Activated CD8-positive, alpha-beta memory T cell treated with anti-CD3 and anti-CD28 coated beads, Interleukin-2, amount 10 ng/mL, durations not matched to agents 7 days and 5 days (primary cell): ENCODE data around the gene ANO10. TPM values are rescaled to one million over a fixed set of nuclear protein-coding genes. Genes with fewer than 3 reads are reported as not detected.

Source experiments
- ATAC-seq: fragments of 150-1000 bp; cut with Tn5 transposase; one replicate; pipeline ENCODE4 v1.10.0; 2021; ENCODE audit warnings: moderate library complexity
- CTCF ChIA-PET: fragments of 350-600 bp; sonication (Branson Sonifier 250); formaldehyde crosslinking; loops from one replicate; lab custom pipeline; 2021; ENCODE audit warnings: antibody characterized with exemption; lab: Charles Lee
- DNase-seq: peaks from one replicate; pipeline ENCODE4 v3.0.0-alpha.2; 2020
- H3K27ac Mint-ChIP-seq: one replicate; pipeline ENCODE4 v1.8.0; 2021; ENCODE audit warnings: mild to moderate bottlenecking, mixed read lengths
- H3K27me3 Mint-ChIP-seq: one replicate; pipeline ENCODE4 v1.8.0; 2021; ENCODE audit warnings: mixed read lengths
- H3K36me3 Mint-ChIP-seq: one replicate; pipeline ENCODE4 v1.8.0; 2021; ENCODE audit warnings: mild to moderate bottlenecking, mixed read lengths
- H3K4me1 Mint-ChIP-seq: one replicate; pipeline ENCODE4 v1.8.0; 2021; ENCODE audit warnings: mixed read lengths
- H3K4me3 Mint-ChIP-seq: one replicate; pipeline ENCODE4 v1.8.0; 2021; ENCODE audit warnings: mild to moderate bottlenecking, moderate library complexity, mixed read lengths
- H3K9me3 Mint-ChIP-seq: one replicate; pipeline ENCODE4 v1.8.0; 2022; ENCODE audit warnings: low read depth, mixed read lengths
- total RNA-seq, 2 experiments: library from RNA; stranded (reverse); gene quantifications; one replicate each; pipeline ENCODE4 v1.2.3, GENCODE V29; 2021

The ANO10 gene
- total RNA-seq, 2 experiments from 2014 or later: 10.7 to 13.1 TPM

DNA sequence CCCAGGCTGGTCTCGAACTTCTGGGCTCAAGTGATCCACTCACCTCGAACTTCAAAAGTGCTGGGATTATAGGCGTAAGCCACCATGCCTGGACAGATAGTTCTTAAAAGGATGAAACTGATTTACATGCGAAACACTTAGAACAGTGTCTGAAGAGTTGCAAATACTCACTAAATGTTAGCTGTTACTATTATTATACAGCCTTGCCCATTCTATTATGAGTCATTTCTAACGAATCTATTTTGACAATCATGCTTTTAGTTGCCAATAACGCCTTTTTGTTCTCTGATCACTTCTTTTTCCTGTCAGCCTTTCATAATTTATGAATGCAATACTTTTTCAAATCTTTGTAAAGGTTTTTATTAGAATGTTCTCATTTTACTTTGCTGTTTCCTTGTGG, 222.8 kb downstream of the ANO10 start:
- DNase-seq (no peak), ATAC-seq (no peak)
- Mint-ChIP-seq H3K9me3 (no peaks in the 10 kb centered on the region), H3K4me1 (no peaks in the 10 kb centered on the region), H3K27ac (no peak overlapping the region), H3K4me3 (no peak overlapping the region), H3K27me3 (no peaks in the 10 kb centered on the region), H3K36me3 (no peaks in the 10 kb centered on the region)
- CTCF ChIA-PET: no interaction called here

DNA sequence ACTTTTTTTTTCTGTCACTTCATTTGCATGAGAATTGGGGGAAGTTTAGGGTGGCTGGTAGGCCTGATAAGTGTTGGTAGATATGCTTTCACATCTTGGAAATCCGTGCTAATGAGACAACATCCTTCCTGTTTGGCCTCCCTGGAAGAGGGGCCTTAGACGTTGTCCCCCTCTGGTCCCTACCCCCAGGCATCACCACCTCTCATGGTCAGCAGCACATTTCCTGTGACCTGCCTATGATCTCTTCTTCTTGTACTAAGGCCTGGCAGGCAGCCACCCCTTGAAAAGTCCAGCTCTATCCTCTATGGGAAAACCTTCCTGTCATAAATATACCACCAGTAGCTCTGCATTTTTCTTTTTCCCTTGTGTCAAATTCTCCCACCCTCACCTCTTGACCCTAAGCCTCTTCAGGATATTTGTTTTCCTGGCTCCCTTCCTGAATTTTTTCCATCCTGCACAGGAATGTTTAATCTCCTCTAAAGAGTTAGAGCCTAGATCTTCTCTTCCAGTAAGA, 227.7 kb downstream of the ANO10 start:
- ATAC-seq (no peak), DNase-seq (no peak)
- CTCF ChIA-PET: no interaction called here
- Mint-ChIP-seq H3K4me1 (peaks cover 18% of the 10 kb centered on the region), H3K4me3 (no peak overlapping the region), H3K27ac (no peak overlapping the region), H3K27me3 (no peaks in the 10 kb centered on the region), H3K9me3 (no peaks in the 10 kb centered on the region), H3K36me3 (peaks cover 6% of the 10 kb centered on the region)

DNA sequence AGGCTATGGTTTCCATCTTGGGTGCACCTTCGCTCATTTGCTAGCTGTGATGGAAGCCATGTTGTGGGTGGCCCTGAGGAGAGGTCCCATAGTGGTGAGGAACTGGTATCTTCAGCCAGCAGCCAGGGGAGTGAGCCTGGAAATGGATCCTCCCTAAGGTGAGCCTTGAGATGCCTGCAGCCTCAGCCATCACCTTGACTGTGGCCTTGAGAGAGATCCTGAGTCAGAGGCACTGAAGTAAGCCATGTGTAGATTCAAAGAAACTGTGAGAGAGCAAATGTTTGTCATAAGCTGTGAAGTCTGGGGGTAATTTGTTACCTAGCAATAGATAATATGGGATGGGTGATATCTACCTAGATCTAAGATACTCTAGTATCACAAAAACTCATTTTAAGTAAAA, 230.2 kb downstream of the ANO10 start:
- Mint-ChIP-seq H3K4me1 (peaks cover 30% of the 10 kb centered on the region), H3K36me3 (peaks cover 6% of the 10 kb centered on the region), H3K27me3 (no peaks in the 10 kb centered on the region), H3K27ac (no peak overlapping the region), H3K4me3 (no peak overlapping the region), H3K9me3 (no peaks in the 10 kb centered on the region)
- CTCF ChIA-PET: interaction anchor here (1.0 kb wide), 2 partner anchors 45 to 229 kb away, joined by 3 read pairs; no protein-coding TSS in a partner anchor
- DNase-seq (no peak), ATAC-seq (no peak)

DNA sequence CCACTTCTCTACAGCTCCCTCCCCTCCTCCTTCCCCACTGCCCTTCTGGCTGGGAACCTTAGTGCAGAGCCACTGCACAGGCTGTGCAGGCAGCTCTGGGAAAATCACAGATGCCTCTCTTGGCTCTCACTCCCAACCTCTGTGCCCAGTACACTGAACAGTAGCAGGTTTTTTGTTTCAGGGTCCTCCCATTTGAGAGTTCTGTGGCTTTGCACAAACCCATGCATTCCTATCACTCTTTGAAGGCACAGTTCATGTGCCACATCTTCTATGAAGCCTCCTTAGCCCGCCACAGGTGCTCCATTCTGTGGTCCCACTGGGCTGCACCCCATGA, 231.6 kb downstream of the ANO10 start:
- H3K9me3 Mint-ChIP-seq: no peaks in the 10 kb centered on the region
- H3K4me3 Mint-ChIP-seq: peak overlapping the region; percentile 37
- DNase-seq (no peak), ATAC-seq (no peak)
- peaks cover 30% of the 10 kb centered on the region for H3K4me1 Mint-ChIP-seq
- H3K27ac Mint-ChIP-seq: peak overlapping the region; percentile 93
- H3K36me3 Mint-ChIP-seq: peaks cover 6% of the 10 kb centered on the region
- CTCF ChIA-PET: interaction anchor here (1.6 to 2.1 kb wide), 2 partner anchors 228 to 428 kb away, joined by 4 to 10 read pairs; no protein-coding TSS in a partner anchor
- no peaks in the 10 kb centered on the region for H3K27me3 Mint-ChIP-seq

DNA sequence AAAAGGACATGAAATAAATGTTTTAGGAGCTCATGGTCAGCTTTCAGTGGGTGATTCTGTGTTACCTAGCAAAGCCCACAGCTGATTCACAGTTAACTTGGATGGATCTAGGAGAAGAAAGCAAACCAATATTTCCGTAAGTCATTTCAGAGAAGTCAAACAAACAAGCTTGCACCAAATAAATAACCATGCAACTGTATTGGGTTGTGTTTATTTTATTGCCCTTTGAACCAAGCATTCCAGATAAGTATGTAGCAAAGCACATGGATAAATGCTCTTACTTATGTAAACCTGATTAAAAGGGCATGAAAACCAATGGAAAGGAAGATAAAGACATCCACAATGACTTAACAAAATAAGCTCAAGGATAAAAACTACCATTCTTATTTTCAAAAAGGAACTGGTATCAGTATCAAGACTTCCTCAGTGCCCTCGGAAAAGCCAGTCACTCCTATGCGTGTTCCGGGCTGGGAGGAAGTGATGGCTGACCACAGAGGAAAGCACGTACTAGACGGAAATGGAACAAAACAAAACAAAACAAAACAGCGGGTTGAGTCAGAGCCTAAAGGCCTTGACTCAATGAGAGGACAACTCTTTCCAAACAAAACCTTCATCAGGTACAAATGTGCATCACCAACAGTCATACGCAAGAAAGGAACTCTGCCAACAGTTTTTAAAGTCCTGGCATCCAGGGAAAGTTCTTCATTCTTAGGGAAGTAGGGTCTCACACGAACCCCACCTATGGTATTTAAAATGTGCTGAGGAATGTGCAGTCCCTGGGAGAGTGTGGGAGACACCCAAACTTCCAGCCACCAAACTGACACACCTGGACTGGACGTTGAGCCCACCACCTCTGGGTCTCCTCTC, 232.2 kb downstream of the ANO10 start:
- DNase-seq (peak; percentile 90), ATAC-seq (peak; percentile 95)
- Mint-ChIP-seq H3K4me1 (peaks cover 30% of the 10 kb centered on the region), H3K36me3 (peaks cover 6% of the 10 kb centered on the region), H3K27ac (peak overlapping the region; percentile 93), H3K27me3 (no peaks in the 10 kb centered on the region), H3K9me3 (no peaks in the 10 kb centered on the region), H3K4me3 (peak overlapping the region; percentile 37)
- CTCF ChIA-PET: interaction anchor here (1.1 to 2.4 kb wide), 10 partner anchors 10 to 428 kb away, joined by 3 to 15 read pairs (median 4); no protein-coding TSS in a partner anchor

DNA sequence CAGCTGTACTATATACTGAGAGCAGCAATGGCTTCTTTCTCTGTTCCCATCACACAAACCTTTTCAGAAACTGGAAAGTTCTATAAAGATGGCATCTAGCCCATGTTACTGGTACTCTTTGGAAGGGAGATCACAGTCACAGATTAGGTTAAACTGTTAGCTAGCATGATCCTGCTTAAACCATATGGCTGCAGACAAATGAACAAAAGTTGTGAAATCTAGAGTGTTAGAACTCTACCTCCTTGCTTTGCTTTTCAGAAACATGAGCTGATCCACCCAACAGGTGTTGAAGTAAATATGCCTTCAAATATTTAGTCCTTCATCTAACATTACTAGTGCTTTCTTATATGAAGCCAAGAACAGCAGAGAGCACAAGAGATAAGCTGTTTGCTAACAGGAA, 232.9 kb downstream of the ANO10 start:
- peaks cover 7% of the 10 kb centered on the region for H3K36me3 Mint-ChIP-seq
- DNase-seq: no peak
- no peak overlapping the region for H3K4me3 Mint-ChIP-seq
- no peaks in the 10 kb centered on the region for H3K27me3 Mint-ChIP-seq
- ATAC-seq: no peak
- H3K27ac Mint-ChIP-seq: peak overlapping the region; percentile 93
- no peaks in the 10 kb centered on the region for H3K9me3 Mint-ChIP-seq
- H3K4me1 Mint-ChIP-seq: peaks cover 30% of the 10 kb centered on the region
- CTCF ChIA-PET: interaction anchor here (0.6 to 2.4 kb wide), 11 partner anchors 9 to 427 kb away, joined by 3 to 15 read pairs (median 4); no protein-coding TSS in a partner anchor

DNA sequence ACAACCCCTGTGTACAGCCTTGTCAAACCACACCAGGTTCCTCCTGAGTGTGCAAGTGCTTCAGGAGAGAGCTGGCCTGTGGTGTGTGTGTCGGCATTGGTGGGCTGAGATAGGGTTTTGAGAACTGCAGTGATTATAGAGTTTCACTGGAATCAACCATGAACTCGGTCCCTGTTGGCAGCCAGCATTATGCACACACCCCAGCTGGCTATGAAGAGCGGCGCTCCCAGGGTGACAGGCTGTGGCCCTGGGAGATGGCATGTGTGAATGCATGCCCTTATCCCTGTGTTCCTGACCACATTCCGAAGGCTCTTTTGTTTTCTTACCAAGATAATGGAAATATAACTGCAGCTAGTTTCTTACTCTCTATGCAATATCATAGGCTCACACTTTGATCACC, 233.6 kb downstream of the ANO10 start:
- peaks cover 30% of the 10 kb centered on the region for H3K4me1 Mint-ChIP-seq
- H3K36me3 Mint-ChIP-seq: peaks cover 6% of the 10 kb centered on the region
- CTCF ChIA-PET: interaction anchor here (0.6 to 2.4 kb wide), 3 partner anchors 9 to 81 kb away, joined by 3 to 15 read pairs (median 5); no protein-coding TSS in a partner anchor
- no peak overlapping the region for H3K4me3 Mint-ChIP-seq
- ATAC-seq (no peak), DNase-seq (no peak)
- H3K27ac Mint-ChIP-seq: no peak overlapping the region
- H3K27me3 Mint-ChIP-seq: no peaks in the 10 kb centered on the region
- H3K9me3 Mint-ChIP-seq: no peaks in the 10 kb centered on the region

DNA sequence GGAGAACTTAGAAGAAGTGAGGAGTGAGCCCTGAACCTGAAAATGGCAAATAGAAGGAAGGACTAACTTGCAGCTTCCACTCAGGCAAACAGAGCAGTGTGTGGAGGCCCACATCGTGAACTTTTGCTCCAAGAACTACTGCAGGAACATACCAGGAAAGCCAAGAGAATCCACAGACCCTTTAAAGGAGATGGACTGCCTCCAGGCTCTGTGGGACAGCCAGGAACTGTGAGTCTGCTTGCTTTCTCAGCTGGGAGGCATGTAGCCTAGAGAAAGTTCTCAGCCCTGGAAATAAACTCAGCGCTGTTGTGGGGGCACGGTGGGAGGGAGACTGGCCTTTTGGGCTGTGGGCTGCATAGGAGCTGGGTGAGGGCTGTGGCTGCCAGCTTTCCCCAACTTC, 242.5 kb downstream of the ANO10 start:
- CTCF ChIA-PET: interaction anchor here (1.7 to 7.6 kb wide), 4 partner anchors 10 to 218 kb away, joined by 5 to 62 read pairs (median 14); no protein-coding TSS in a partner anchor
- Mint-ChIP-seq H3K4me3 (no peak overlapping the region), H3K27ac (no peak overlapping the region)

DNA sequence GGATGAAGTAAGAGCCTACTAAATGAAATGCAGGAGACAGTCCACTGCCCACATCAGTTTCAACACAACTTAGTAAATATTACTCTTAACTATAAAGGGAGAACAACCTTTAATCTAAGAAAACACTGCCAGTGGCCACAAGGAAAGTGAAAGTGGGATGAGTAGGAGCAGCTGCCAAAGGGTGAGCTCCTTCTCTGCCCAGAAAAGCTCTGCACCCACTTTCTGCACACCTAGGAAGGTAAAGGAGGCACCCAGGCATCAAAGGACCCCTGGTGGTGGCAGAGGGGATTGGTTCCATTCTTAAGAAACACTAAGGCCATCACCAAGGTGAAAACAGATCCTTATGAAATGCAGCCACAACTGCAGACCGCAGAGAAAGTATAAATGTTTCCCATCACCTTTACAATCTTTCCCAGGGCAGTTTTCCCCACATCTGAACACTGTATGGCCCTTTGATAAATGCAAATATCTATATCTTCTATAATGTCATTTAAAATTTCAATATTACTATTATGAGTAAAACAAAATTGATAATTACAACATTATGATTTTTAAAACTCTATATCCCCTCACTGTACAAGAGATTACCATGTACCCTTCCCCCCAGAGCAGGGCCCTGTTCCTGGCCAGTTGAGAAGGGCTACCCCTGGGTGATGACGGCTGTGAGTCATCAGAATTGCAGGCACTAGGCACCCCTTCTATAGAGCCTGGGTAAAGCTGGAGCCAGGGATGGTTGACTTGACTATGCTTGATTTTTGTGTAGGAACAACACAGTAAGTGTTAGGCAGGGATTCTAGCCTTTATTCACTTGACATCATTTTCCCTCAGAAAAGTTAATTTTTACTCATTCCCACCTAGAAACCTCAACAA, 243.5 kb downstream of the ANO10 start:
- CTCF ChIA-PET: interaction anchor here (0.6 to 7.6 kb wide), 20 partner anchors 11 to 417 kb away, joined by 3 to 62 read pairs (median 3); partner anchors contain the start of gene ANO10
- ATAC-seq (peak; percentile 94), DNase-seq (peak; percentile 80)
- Mint-ChIP-seq H3K27me3 (no peaks in the 10 kb centered on the region), H3K4me3 (no peak overlapping the region), H3K27ac (peak overlapping the region; percentile 18), H3K9me3 (peaks cover 3% of the 10 kb centered on the region), H3K4me1 (peaks cover 11% of the 10 kb centered on the region), H3K36me3 (peaks cover 2% of the 10 kb centered on the region)

More for the DNA sequence above, 242.5 kb downstream of the ANO10 start:
- ATAC-seq: no peak
- DNase-seq: no peak
- H3K36me3 Mint-ChIP-seq: peaks cover 3% of the 10 kb centered on the region
- H3K9me3 Mint-ChIP-seq: peaks cover 3% of the 10 kb centered on the region
- H3K4me1 Mint-ChIP-seq: peaks cover 11% of the 10 kb centered on the region
- no peaks in the 10 kb centered on the region for H3K27me3 Mint-ChIP-seq

DNA sequence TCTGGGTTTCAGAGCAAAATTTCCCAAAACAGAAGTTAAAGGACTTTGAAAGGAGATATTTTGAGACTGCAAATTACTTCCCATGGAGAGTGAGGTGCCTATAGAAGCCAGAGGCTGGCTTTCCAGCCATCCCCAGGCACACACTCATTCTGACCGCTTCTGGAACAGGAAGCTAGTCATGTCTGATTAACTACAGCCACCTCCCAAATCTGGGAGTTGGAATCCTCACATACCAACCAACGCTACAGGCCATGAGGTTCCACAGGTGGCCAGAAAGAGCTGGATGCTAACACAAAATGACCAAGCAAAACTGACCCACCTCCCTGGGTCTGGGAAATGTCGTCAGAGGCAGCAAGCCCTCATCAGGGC, 248.3 kb downstream of the ANO10 start:
- CTCF ChIA-PET: interaction anchor here (1.0 to 1.6 kb wide), 2 partner anchors 28 to 211 kb away, joined by 4 read pairs; no protein-coding TSS in a partner anchor
- H3K27me3 Mint-ChIP-seq: no peaks in the 10 kb centered on the region
- H3K27ac Mint-ChIP-seq: no peak overlapping the region
- DNase-seq: no peak
- ATAC-seq: no peak
- H3K36me3 Mint-ChIP-seq: no peaks in the 10 kb centered on the region
- peaks cover 10% of the 10 kb centered on the region for H3K4me1 Mint-ChIP-seq
- H3K4me3 Mint-ChIP-seq: no peak overlapping the region
- no peaks in the 10 kb centered on the region for H3K9me3 Mint-ChIP-seq

DNA sequence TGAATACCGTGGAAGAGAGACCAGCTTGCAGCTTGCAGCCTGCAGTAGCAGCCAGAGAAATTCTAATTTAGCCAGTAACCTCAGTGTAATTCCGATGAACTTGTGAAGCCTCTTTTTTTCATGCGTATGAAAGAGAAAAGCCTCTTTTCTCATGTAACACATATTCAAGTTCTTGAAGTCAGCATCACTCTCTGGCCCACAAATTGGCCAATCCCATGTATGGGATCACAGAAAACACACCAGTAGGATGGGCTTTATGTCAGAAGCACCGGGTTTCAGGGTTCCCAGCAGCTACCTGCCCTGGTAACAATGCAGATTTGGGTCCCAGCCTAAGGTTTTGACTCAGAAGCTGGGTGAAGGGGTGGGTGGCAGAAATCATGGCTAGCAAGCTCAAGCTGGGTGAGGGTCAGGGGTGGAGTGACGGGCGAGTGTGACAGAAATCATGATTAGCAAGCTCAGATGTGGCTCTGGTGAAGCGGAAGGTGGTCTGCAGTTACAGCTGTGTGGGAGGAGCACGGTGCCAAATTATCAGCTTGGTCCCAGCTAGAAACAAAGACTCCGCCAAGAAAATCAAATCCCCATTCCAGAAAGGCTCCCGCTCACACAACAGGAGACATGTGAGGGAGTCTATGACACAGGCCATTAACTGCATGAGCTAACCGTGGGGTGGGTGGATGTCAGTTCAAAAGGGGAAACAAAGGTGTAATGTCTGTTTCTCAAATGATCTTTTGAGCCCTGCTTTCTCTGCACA, 248.8 kb downstream of the ANO10 start:
- CTCF ChIA-PET: interaction anchor here (1.0 to 1.6 kb wide), 2 partner anchors 28 to 211 kb away, joined by 4 read pairs; no protein-coding TSS in a partner anchor
- Mint-ChIP-seq H3K4me3 (no peak overlapping the region), H3K36me3 (no peaks in the 10 kb centered on the region), H3K27me3 (no peaks in the 10 kb centered on the region), H3K4me1 (peaks cover 5% of the 10 kb centered on the region), H3K27ac (no peak overlapping the region), H3K9me3 (no peaks in the 10 kb centered on the region)
- DNase-seq (no peak), ATAC-seq (no peak)

DNA sequence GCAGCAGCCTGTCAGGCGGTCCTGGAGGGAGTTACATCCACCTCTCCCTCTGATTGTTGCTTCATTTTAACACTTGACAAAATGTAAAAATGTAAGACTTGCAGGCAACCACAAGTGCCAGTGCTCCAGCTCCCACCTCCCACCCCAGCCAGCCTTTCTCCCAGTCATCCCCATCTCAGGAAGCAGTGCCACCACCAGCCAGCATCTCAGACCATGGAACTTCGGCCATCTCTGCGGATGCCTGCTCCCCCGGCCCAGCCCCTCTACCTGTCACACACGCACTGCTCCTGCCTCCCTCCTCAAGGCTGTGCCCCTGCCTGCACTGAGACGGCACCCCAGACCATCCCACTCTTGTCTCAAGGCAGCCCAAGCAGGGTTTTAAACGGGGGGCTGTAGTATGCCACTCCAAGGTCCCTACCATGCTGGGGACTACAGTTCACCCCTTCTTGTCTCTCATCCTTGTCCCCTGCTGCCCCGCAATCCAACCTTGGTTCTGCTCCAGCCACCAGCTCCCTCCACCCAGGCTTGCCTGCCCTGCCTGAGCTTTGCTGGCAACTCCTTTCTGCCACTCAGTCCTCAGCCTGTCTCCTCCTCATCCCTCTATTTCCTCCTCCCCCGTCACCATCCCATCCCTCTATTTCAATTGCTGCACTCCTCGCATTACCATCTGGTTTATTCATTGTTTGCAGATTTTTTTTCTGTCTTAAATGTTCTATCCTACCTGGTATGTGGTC, 249.6 kb downstream of the ANO10 start:
- Mint-ChIP-seq H3K9me3 (no peaks in the 10 kb centered on the region), H3K4me3 (no peak overlapping the region), H3K4me1 (no peaks in the 10 kb centered on the region), H3K36me3 (no peaks in the 10 kb centered on the region), H3K27ac (no peak overlapping the region), H3K27me3 (no peaks in the 10 kb centered on the region)
- ATAC-seq: no peak
- no peak for DNase-seq
- CTCF ChIA-PET: interaction anchor here (1.6 kb wide), 1 partner anchor 210 kb away, joined by 4 read pairs; no protein-coding TSS in a partner anchor
